A549 (cell line): ENCODE measurements around the gene DLL4. TPM values are rescaled to one million over a fixed set of nuclear protein-coding genes. Genes with fewer than 3 reads are reported as not detected.
"Not testable (repeated sequence)": the region's sequence is repeated elsewhere in the genome, so short reads cannot be mapped to it uniquely, and the experiment has no call there.

Experiments used
- ATAC-seq, 2 experiments: fragments of 200-7000 bp in 1 of 2; fragments of >200 bp in 1 of 2; cut with Nextera tagmentation in 1 of 2; cut with Tn5 transposase in 1 of 2; 3 replicates each; pipeline versions ENCODE4 v1.8.0 to v1.9.1; 2018 to 2020; ENCODE audit warnings: mild to moderate bottlenecking in 1 of 2, moderate library complexity in 1 of 2
- CTCF ChIA-PET: fragments of 300-600 bp; sonication (Branson Sonifier 250); formaldehyde crosslinking; extraction: SDS; loops from one replicate; lab custom pipeline; 2021; ENCODE audit warnings: antibody characterized with exemption, inconsistent platforms; lab: Yijun Ruan, JAX
- POLR2A ChIA-PET: fragments of 350-600 bp; formaldehyde crosslinking; extraction: SDS; loops from one replicate; lab custom pipeline; 2021; ENCODE audit warnings: antibody characterized with exemption, inconsistent platforms; lab: Yijun Ruan, JAX
- DNase-seq, 2 experiments: peaks; one replicate each; pipeline versions ENCODE4 v3.0.0 to v3.0.0-alpha.2; 2011 to 2016; ENCODE audit warnings: low read depth in 1 of 2, low spot score in 1 of 2
- FAIRE-seq: peaks from 2 replicates; lab custom pipeline; 2011; peaks lifted over from hg19 to GRCh38; lab: Jason Lieb, UNC
- H3K27ac ChIP-seq, 2 experiments: fragments of >200 bp; sonication (Bioruptor Twin); formaldehyde crosslinking; 3 replicates each; pipeline ENCODE4 v1.5.1; 2016 to 2017
- H3K4me1 ChIP-seq: fragments of >200 bp; sonication (Bioruptor Twin); formaldehyde crosslinking; 3 replicates; pipeline ENCODE4 v1.6.1; 2016
- H3K4me2 ChIP-seq: fragments of >200 bp; sonication (Bioruptor Twin); formaldehyde crosslinking; 3 replicates; pipeline ENCODE4 v1.6.1; 2016
- H3K4me3 ChIP-seq: fragments of >200 bp; sonication (Bioruptor Twin); formaldehyde crosslinking; 3 replicates; pipeline ENCODE4 v1.5.1; 2016
- H3K9me3 ChIP-seq: fragments of >200 bp; sonication (Bioruptor Twin); formaldehyde crosslinking; 3 replicates; pipeline ENCODE4 v1.6.1; 2016
- ATOH8 ChIP-seq: fragments of 250-450 bp; sonication (Bioruptor Pico); IDR thresholded peaks from 2 replicates; pipeline ENCODE4 v1.5.0; 2020; ENCODE audit warnings: low read depth, mild to moderate bottlenecking, moderate library complexity
- CEBPB ChIP-seq, 2 experiments: fragments of >200 bp in 1 of 2; sonication (Bioruptor Twin) in 1 of 2; formaldehyde crosslinking in 1 of 2; IDR thresholded peaks; 2 replicates each; pipeline ENCODE4 v1.6.1; 2012 to 2016
- CHD2 ChIP-seq: fragments of 150-350 bp; IDR thresholded peaks from 2 replicates; pipeline ENCODE4 v1.6.1; 2014; ENCODE audit warnings: low read length; ENCODE audit not compliant: partially characterized antibody
- CHD4 ChIP-seq: fragments of 200-600 bp; sonication (generic); IDR thresholded peaks from 2 replicates; pipeline ENCODE4 v1.6.1; 2016; ENCODE audit warnings: antibody characterized with exemption, mild to moderate bottlenecking, borderline replicate concordance
- EHMT2 ChIP-seq: fragments of 200-600 bp; sonication (generic); IDR thresholded peaks from 2 replicates; pipeline ENCODE4 v1.6.1; 2016; ENCODE audit warnings: antibody characterized with exemption, low read depth, mild to moderate bottlenecking, moderate library complexity
- EP300 ChIP-seq, 2 experiments: fragments of >200 bp; sonication (Bioruptor Twin); formaldehyde crosslinking; IDR thresholded peaks; 2 replicates in 1 of 2; 3 replicates in 1 of 2; pipeline ENCODE4 v1.6.1; 2016 to 2017
- ESRRA ChIP-seq: fragments of 150-350 bp; IDR thresholded peaks from 2 replicates; pipeline ENCODE4 v1.6.1; 2014; ENCODE audit warnings: mild to moderate bottlenecking, low read length, borderline replicate concordance
- HEYL ChIP-seq: fragments of 250-450 bp; sonication (Bioruptor Pico); IDR thresholded peaks from 2 replicates; pipeline ENCODE4 v1.8.0; 2021; ENCODE audit warnings: mild to moderate bottlenecking, moderate library complexity
- HOXB5 ChIP-seq: fragments of 250-450 bp; sonication (Bioruptor Pico); IDR thresholded peaks from 2 replicates; pipeline ENCODE4 v1.5.0; 2020; ENCODE audit warnings: mild to moderate bottlenecking, moderate library complexity
- JUNB ChIP-seq: fragments of >200 bp; sonication (Bioruptor Twin); formaldehyde crosslinking; IDR thresholded peaks from 2 replicates; pipeline ENCODE4 v1.6.1; 2016
- KDM1A ChIP-seq: fragments of 200-600 bp; sonication (generic); IDR thresholded peaks from 2 replicates; pipeline ENCODE4 v1.6.1; 2016; ENCODE audit warnings: low read depth, mild to moderate bottlenecking
- KDM5A ChIP-seq: fragments of 200-600 bp; sonication (generic); IDR thresholded peaks from 2 replicates; pipeline ENCODE4 v1.6.1; 2016; ENCODE audit warnings: antibody characterized with exemption, mild to moderate bottlenecking
- MAFK ChIP-seq: fragments of 450-650 bp; IDR thresholded peaks from 2 replicates; pipeline ENCODE4 v1.6.1; 2014; ENCODE audit not compliant: partially characterized antibody
- NFE2L2 ChIP-seq: fragments of 150-350 bp; conservative IDR thresholded peaks from 2 replicates; pipeline ENCODE4 v1.6.1; 2014; ENCODE audit warnings: low read length
- NPAS2 ChIP-seq: fragments of 250-450 bp; sonication (Bioruptor Pico); IDR thresholded peaks from 2 replicates; pipeline ENCODE4 v1.8.0; 2022; ENCODE audit warnings: mild to moderate bottlenecking, moderate library complexity, borderline replicate concordance
- NR3C1 ChIP-seq: fragments of >200 bp; sonication (Bioruptor Twin); formaldehyde crosslinking; IDR thresholded peaks from 3 replicates; pipeline ENCODE4 v1.6.1; 2017
- POLR2AphosphoS2 ChIP-seq: conservative IDR thresholded peaks from 2 replicates; pipeline ENCODE4 v1.6.1; 2012; ENCODE audit warnings: low read length, improper control_type of control experiment, inconsistent platforms
- RFX5 ChIP-seq: fragments of 450-650 bp; IDR thresholded peaks from 2 replicates; pipeline ENCODE4 v1.7.1; 2014; ENCODE audit warnings: antibody characterized with exemption, mild to moderate bottlenecking, moderate library complexity
- SMC3 ChIP-seq: fragments of >200 bp; sonication (Bioruptor Twin); formaldehyde crosslinking; IDR thresholded peaks from 3 replicates; pipeline ENCODE4 v1.6.1; 2018; ENCODE audit warnings: inconsistent platforms
- TFCP2L1 ChIP-seq: fragments of 250-450 bp; sonication (Bioruptor Pico); IDR thresholded peaks from 2 replicates; pipeline ENCODE4 v1.5.0; 2021; ENCODE audit warnings: mild to moderate bottlenecking
- USF2 ChIP-seq: fragments of 450-650 bp; IDR thresholded peaks from 2 replicates; pipeline ENCODE4 v1.6.1; 2014; ENCODE audit warnings: antibody characterized with exemption
- ZNF302 ChIP-seq: fragments of 250-450 bp; sonication (Bioruptor Pico); IDR thresholded peaks from 2 replicates; pipeline ENCODE4 v1.9.0; 2021; ENCODE audit warnings: inconsistent platforms, mild to moderate bottlenecking, moderate library complexity
- ZSCAN20 ChIP-seq: fragments of 250-450 bp; sonication (Bioruptor Pico); IDR thresholded peaks from 2 replicates; pipeline ENCODE4 v1.8.0; 2022; ENCODE audit warnings: mild to moderate bottlenecking, moderate library complexity
- WGBS: methylation state at CpG from one replicate; pipeline ENCODE4 v1.1.6; 2017; ENCODE audit errors: missing lambda C conversion rate; 5-methylcytosine and 5-hydroxymethylcytosine counted together
- polyA plus RNA-seq, 4 experiments: library from polyadenylated mRNA; depleted of rRNA in 3 of 4; stranded (reverse); fragments of >200 nt; fragmentation: RNase III in 1 of 4; extraction: RNeasy Plus Mini Kit Qiagen cat#74134 plus additional on column Dnase treatment in 1 of 4; gene quantifications; 2 replicates in 3 of 4; 3 replicates in 1 of 4; pipeline ENCODE4 v1.2.3, GENCODE V29; 2011 to 2017
- TF ChIP-seq, protein P1 (sequence below): fragments of >200 bp; sonication (Bioruptor Twin); formaldehyde crosslinking; IDR thresholded peaks from 2 replicates; pipeline ENCODE4 v1.6.1; 2016
- TF ChIP-seq, protein P2 (sequence below): IDR thresholded peaks from 2 replicates; pipeline ENCODE4 v1.6.1; 2012; ENCODE audit warnings: low read depth, borderline replicate concordance

Gene DLL4
- polyA plus RNA-seq, 2 of the 4 experiments (the other 2 are of a cell fraction) = 0.09 to 0.28 TPM

- peaks cover 33% of the 10 kb centered on the region for H3K4me1 ChIP-seq
- no peaks in the 10 kb centered on the region for H3K9me3 ChIP-seq
- TF ChIP-seq ZSCAN20 (CRISPR knock-in tag) = no peak
- TF ChIP-seq NPAS2 (CRISPR knock-in tag) = no peak
- no peak for TF ChIP-seq TFCP2L1 (CRISPR knock-in tag)
- TF ChIP-seq HEYL (CRISPR knock-in tag) = no peak
- TF ChIP-seq, protein P1, sequence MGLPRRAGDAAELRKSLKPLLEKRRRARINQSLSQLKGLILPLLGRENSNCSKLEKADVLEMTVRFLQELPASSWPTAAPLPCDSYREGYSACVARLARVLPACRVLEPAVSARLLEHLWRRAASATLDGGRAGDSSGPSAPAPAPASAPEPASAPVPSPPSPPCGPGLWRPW = no peak
- TF ChIP-seq MAFK = no peak
- no peak for TF ChIP-seq POLR2AphosphoS2
- TF ChIP-seq EP300 (IDR thresholded peaks at IDR 0.05) = no peak
- no peak for TF ChIP-seq NFE2L2
- no peak for TF ChIP-seq CHD2
- no peak for TF ChIP-seq ESRRA
- no peak for TF ChIP-seq RFX5
- no peak for TF ChIP-seq HOXB5
- no peak for TF ChIP-seq KDM1A
- DNase-seq (no peak), ATAC-seq (peak; percentile 26 to 30; a peak in 3 of 6 replicates), FAIRE-seq (no peak)
- H3K4me2 ChIP-seq = peak overlapping the region; percentile 89
- peak overlapping the region; percentile 98 to 99 for H3K27ac ChIP-seq
- ChIA-PET POLR2A (interaction anchor here (0.8 to 1.9 kb wide), 9 partner anchors 8 to 231 kb away, joined by 3 to 29 read pairs (median 6); partner anchors contain the start of gene INO80), CTCF (interaction anchor here (0.6 to 8.7 kb wide), 4 partner anchors 12 to 289 kb away, joined by 3 to 76 read pairs (median 4); no protein-coding TSS in a partner anchor)
- 3% methylated on average over 6 of the region's 17 CpGs for WGBS
- H3K4me3 ChIP-seq = peak overlapping the region; percentile 94
Observed at GRCh38 chr15:40953713-40954074, 24.6 kb downstream of the DLL4 start.

DNA sequence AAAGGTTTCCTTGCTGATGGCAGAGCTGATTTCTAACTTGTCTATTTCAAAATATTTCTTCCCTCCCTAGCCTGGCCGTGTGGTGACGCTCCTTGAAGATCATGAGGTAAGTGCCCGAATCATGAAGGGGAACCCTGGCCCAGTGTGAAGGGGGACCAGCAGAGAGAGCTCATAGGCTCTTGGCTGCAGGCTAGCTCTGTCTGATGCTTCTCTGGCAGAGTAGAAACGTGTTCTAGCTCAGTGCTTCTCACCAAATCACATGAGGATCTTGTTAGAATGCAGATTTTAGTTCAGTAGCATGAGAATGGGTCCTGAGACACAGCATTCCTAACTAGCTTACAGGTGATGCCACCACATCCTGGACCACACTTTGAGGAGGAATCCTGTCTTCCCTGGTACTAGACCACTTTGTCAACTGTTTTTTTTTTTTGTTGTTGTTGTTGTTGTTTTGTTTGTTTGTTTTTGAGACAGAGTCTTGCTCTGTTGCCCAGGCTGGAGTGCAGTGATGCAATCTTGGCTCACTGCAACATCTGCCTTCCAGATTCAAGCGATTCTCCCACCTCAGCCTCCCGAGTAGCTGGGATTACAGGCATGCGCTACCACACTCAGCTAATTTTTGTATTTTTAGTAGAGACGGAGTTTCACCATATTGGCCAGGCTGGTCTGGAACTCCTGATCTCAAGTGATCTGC is 25.2 kb downstream of the DLL4 start:
- not testable (repeated sequence) for ATAC-seq, H3K9me3 ChIP-seq, DNase-seq, FAIRE-seq
- POLR2A ChIA-PET = interaction anchor here (1.9 kb wide), 1 partner anchor 13 kb away, joined by 29 read pairs; no protein-coding TSS in a partner anchor
- Histone ChIP-seq H3K4me2 (peak overlapping the region; percentile 89), H3K4me3 (peak overlapping the region; percentile 94), H3K4me1 (peaks cover 33% of the 10 kb centered on the region), H3K27ac (peak overlapping the region; percentile 98 to 99)
- 72% methylated on average over 8 of the region's 8 CpGs for WGBS
- CTCF ChIA-PET = interaction anchor here (0.6 to 8.7 kb wide), 4 partner anchors 10 to 56 kb away, joined by 3 to 76 read pairs (median 4); no protein-coding TSS in a partner anchor

- no peak for DNase-seq
- ATAC-seq = no peak
- 79% methylated on average over 8 of the region's 20 CpGs for WGBS
- peak overlapping the region; percentile 89 for H3K4me2 ChIP-seq
- no peaks in the 10 kb centered on the region for H3K9me3 ChIP-seq
- CTCF ChIA-PET = interaction anchor here (0.6 to 8.7 kb wide), 3 partner anchors 9 to 41 kb away, joined by 3 to 76 read pairs (median 4); no protein-coding TSS in a partner anchor
- no peak for FAIRE-seq
- peak overlapping the region; percentile 94; the same call in 1 of the 3 replicates for H3K4me3 ChIP-seq
- TF ChIP-seq KDM5A (no peak), EHMT2 (no peak), USF2 (no peak), CEBPB (IDR thresholded peaks at IDR 0.05) (no peak), ESRRA (no peak), CHD2 (no peak), CHD4 (no peak), NR3C1 (no peak), SMC3 (no peak), ATOH8 (CRISPR knock-in tag) (no peak), JUNB (no peak), ZSCAN20 (CRISPR knock-in tag) (no peak), ZNF302 (CRISPR knock-in tag) (no peak), HOXB5 (no peak)
- TF ChIP-seq, protein P2, sequence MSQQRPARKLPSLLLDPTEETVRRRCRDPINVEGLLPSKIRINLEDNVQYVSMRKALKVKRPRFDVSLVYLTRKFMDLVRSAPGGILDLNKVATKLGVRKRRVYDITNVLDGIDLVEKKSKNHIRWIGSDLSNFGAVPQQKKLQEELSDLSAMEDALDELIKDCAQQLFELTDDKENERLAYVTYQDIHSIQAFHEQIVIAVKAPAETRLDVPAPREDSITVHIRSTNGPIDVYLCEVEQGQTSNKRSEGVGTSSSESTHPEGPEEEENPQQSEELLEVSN = no peak
- POLR2A ChIA-PET = no interaction called here
- no peak overlapping the region; a peak in 1 of 6 replicates for H3K27ac ChIP-seq
- H3K4me1 ChIP-seq = peaks cover 33% of the 10 kb centered on the region
Observed at GRCh38 chr15:40955141-40955903, 26.2 kb downstream of the DLL4 start.
